Measurements from ENCODE around the gene ACHE. TPM values are rescaled to one million over a fixed set of nuclear protein-coding genes. Genes with fewer than 3 reads are reported as not detected.

The ACHE gene
- total RNA-seq (2022; extraction: Qiagen RNA extraction; ENCODE audit: low read depth) = 1.4 to 3.7 TPM (median 3.6 TPM) in 5 replicates

DNA sequence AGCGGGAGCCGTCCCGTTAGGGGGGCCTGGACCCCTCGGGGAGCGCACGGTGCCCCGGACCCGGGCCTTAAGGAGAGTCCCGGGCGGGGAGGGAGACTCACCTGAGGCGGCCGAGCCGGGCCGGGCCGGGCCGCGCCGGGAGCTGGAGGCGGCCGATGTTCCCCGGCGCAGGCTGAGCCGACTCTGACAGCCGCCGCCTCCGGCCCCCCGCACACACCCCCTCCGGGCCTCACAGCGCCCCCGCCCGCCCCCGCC, at the start of gene ACHE:
Gene ACHE (minus strand): TSS at position 188 of the 255 bp plus-strand sequence. CDS start 1,656 bp downstream, outside the sequence.

DNA sequence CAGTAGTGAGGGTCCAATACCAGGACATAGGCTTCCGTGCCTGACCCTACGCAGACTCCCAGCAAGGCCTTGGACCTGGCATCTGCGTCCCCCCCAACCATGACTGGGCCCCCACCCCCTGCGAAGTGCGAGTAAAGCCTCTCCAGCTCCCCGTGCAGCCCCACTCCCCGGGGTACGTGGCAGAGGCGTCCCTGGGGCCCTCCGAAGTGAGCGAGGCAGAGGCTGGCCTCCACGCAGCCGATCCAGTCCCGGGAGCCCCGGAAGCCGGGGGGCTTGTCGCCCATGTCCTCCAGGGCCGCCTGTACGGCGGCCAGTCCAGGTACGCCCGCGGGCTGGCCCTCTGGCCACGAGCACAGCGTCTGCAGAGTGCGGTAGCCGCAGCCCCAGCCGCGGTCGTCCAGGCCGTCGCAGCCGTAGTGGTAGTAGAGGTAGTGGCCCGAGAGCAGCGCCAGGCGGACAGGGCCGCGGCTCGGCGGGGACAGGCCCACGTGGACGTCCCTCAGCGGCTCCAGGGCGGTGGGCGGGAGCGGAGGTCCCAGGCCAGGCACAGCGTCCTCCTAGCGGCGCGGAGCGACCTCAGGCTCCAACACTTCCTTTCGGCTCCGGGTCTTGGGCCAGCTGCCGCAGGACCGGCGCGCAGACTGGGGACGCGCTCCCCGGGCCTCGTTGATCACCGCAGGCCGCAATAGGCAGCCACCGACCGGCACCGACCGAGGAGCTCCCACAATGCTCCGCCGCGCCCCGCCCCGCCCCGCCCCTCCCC, 6.5 kb downstream of the ACHE start, which contains the start of gene UFSP1:
Gene UFSP1 (minus strand): TSS at position 728 of the 763 bp plus-strand sequence. CDS start 444 bp downstream, at position 284.

DNA sequence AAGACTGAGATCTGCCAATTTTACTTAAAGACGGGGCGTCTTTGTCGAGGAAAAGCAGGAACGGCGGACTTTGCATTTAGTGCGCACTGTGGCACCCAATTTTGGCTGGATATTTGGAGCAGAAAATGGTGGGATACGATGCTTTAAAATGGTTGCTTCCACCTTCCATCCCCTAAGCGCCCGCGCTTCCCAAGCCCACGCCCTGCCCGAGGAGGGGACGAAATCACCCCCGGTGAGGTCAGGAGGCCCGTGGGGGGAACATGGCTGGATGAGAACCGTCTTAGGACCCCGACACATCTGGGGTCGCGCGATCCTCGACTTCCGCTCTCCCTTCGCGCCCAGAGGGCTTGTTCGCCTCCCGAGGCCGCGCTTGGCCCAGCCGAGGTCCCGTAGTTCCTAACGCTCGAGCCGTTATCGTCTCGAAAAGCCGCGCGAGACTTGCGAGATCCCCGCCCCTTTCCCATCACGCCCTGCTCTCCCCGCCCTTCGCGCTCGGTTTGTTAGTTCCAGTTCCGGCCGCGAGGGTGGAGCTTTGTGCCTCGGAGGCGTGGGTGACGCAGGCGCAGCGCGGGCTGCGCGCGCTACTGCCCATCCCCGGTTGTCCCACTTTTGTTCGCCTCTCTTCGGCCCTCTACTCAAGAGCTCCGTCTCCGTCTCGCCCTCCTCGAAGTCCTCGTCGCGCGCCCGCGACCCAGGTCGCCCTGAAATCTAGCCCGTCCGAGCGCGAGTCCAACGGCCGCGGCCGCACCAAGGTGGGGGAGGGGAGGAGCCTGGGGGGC, 20.9 kb downstream of the ACHE start, which contains the start of gene SRRT:
Gene SRRT (plus strand): TSS at position 527 of the 779 bp plus-strand sequence. CDS start 488 bp downstream, outside the sequence.

DNA sequence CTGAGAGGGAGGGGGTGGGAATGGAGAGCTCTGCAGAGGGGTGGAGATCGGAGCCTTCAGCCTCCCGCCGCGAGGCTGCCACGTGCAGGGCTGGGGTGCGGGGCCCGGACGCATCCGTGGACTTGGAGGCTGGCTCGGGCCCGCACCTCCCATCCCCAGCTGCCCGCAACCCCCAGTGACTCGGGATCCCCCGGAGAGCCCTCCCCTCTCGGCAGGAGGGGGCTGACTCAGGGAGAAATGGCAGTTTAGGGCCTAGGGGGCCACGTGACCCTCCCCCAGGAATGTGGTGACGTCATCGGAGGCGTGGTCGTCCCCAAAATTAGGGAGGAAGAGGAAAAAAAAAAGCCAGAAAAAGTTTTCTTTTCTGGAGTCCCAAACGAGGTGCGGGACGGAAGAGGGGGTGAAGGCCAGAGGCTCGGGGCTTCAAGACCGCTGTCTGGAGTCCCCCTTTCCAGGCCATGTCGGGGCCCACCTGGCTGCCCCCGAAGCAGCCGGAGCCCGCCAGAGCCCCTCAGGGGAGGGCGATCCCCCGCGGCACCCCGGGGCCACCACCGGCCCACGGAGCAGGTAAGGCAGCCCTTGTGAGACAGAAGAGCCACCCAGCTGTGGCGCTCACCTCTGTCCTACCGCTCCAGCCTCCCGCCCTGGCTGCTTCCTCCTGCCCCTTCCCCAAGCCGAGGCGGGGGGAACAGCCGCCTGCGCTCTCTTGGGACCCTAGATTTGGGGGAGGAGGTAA, 28.5 kb downstream of the ACHE start, which contains the start of gene TRIP6:
Gene TRIP6 (plus strand): TSS at position 348 of the 736 bp plus-strand sequence. CDS start 111 bp downstream, at position 459.

DNA sequence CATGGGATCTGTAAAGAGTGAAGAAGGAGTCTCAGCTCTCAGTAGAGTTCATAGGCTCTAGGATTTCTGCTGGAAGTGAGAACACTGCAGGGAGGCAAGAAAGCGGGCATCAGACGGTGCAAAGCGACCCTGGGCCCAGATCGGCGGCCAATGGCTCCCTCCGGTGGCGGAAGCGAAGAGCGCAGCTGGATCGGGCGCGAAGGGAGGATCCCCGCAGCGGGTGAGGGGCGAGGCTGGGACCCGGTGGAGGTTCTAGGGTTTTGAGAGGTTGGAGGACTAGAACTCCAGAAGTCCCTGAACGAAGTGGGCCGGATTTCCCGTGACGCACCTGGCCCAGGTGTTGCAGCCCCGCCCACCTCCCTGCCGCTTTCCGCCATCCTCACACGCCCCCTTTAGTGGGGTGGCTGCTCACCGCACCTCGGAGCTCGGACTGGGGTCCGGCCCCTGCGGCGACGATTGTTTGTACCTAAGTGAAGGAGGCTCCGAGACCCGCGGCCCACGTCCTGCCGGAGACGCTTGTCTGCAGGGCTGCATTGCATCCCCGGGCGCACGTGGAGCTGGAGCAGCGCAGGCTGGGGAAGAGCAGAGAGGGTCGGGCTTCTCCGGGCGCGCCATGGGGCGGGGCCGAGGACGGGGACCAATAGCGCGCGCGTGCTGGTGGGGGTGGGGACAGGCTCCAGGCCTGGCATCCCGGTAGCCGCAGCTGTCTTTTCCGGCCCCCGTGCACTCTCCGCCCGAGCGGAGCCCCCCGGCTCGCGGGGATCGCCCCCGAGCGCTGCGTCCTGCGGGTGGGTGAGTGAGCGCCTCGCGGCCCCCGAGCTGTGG, 43.4 kb downstream of the ACHE start, which contains the start of gene SLC12A9:
Gene SLC12A9 (plus strand): TSS at position 666 of the 825 bp plus-strand sequence. CDS start 1,485 bp downstream, outside the sequence.

Other genes starting within 250 kb of the ACHE start
- not detected in 5 replicates for gene ACTL6B, start 239.4 kb downstream of the ACHE start, total RNA-seq (2022; extraction: Qiagen RNA extraction; ENCODE audit: low read depth)
- gene GNB2, start 222.1 kb downstream of the ACHE start, total RNA-seq (2022; extraction: Qiagen RNA extraction; ENCODE audit: low read depth) = 129 to 274 TPM (median 259 TPM) in 5 replicates
- gene GIGYF1, start 201.6 kb downstream of the ACHE start, total RNA-seq (2022; extraction: Qiagen RNA extraction; ENCODE audit: low read depth) = 11.2 to 23.3 TPM (median 20.1 TPM) in 5 replicates
- 57.9 to 103 TPM (median 95.3 TPM) in 5 replicates for gene POP7, start 189.8 kb downstream of the ACHE start, total RNA-seq (2022; extraction: Qiagen RNA extraction; ENCODE audit: low read depth)
- gene EPO, start 175.4 kb downstream of the ACHE start, total RNA-seq (2022; extraction: Qiagen RNA extraction; ENCODE audit: low read depth) = not detected in 5 replicates
- gene ZAN, start 162.3 kb downstream of the ACHE start, total RNA-seq (2022; extraction: Qiagen RNA extraction; ENCODE audit: low read depth) = not detected in 5 replicates
- gene EPHB4, start 68.4 kb downstream of the ACHE start, total RNA-seq (2022; extraction: Qiagen RNA extraction; ENCODE audit: low read depth) = 27.8 to 48.1 TPM (median 47.4 TPM) in 5 replicates
- gene SLC12A9, start 43.2 kb downstream of the ACHE start, total RNA-seq (2022; extraction: Qiagen RNA extraction; ENCODE audit: low read depth) = 8.7 to 17.2 TPM (median 14.1 TPM) in 5 replicates
- 32.3 to 58.6 TPM (median 53.9 TPM) in 5 replicates for gene TRIP6, start 28.5 kb downstream of the ACHE start, total RNA-seq (2022; extraction: Qiagen RNA extraction; ENCODE audit: low read depth)
- gene SRRT, start 20.8 kb downstream of the ACHE start, total RNA-seq (2022; extraction: Qiagen RNA extraction; ENCODE audit: low read depth) = 120 to 157 TPM (median 149 TPM) in 5 replicates
- 3.1 to 6.4 TPM (median 5.6 TPM) in 5 replicates for gene UFSP1, start 6.2 kb downstream of the ACHE start, total RNA-seq (2022; extraction: Qiagen RNA extraction; ENCODE audit: low read depth)
- 9.8 to 23.5 TPM (median 22.0 TPM) in 5 replicates for gene MUC3A, start 53.6 kb upstream of the ACHE start, total RNA-seq (2022; extraction: Qiagen RNA extraction; ENCODE audit: low read depth)
- gene MUC12, start 73.7 kb upstream of the ACHE start, total RNA-seq (2022; extraction: Qiagen RNA extraction; ENCODE audit: low read depth) = 10.8 to 20.4 TPM (median 16.4 TPM) in 5 replicates
- gene MUC17, start 124.2 kb upstream of the ACHE start, total RNA-seq (2022; extraction: Qiagen RNA extraction; ENCODE audit: low read depth) = 0.01 to 0.30 TPM (median 0.02 TPM) in 5 replicates
- gene TRIM56, start 189.6 kb upstream of the ACHE start, total RNA-seq (2022; extraction: Qiagen RNA extraction; ENCODE audit: low read depth) = 8.6 to 18.6 TPM (median 14.5 TPM) in 5 replicates
- 1,301 to 1,792 TPM (median 1,475 TPM) in 5 replicates for gene SERPINE1, start 231.2 kb upstream of the ACHE start, total RNA-seq (2022; extraction: Qiagen RNA extraction; ENCODE audit: low read depth)

Measured in A549 treated with ZK216348 at 1 μM for 4 hours (cell line).